HG03439 (cell line): ENCODE results near the gene E2F4.

Source experiments
- ATAC-seq: cut with Tn5 transposase; IDR thresholded peaks from one replicate; pipeline ENCODE4 v1.9.1; 2021; ENCODE audit warnings: mild to moderate bottlenecking, moderate library complexity; ENCODE audit not compliant: unreplicated experiment

Gene E2F4

GRCh38 chr16:67190448-67191399 lies 1.2 kb upstream of the E2F4 start:
- ATAC-seq: no peak

GRCh38 chr16:67191411-67191994 lies 452 bp upstream of the E2F4 start:
- ATAC-seq: peak; percentile 5

GRCh38 chr16:67192781-67193361 lies 916 bp downstream of the E2F4 start:
- peak; percentile 6 for ATAC-seq

DNA sequence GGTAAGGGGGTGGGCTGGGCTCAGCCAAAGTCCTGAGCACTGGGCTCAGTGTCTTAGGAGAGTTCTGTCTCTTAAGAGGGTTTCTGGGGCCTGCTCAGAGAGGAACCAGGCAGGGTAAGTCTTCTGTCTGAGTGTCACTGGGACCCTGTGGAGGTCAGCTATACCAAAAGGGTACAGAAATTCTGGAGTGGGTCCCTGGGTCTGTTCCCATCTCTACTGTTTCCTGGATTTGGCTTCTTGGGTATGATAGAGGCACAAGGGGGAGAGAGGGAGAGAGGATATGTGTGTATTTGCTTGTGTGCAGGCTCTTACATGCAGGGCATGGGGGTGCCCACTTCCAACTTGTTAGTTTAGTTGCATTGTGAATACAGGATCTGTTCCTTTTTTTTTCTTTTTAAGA lies 1.6 kb downstream of the E2F4 start:
- ATAC-seq: no peak

DNA sequence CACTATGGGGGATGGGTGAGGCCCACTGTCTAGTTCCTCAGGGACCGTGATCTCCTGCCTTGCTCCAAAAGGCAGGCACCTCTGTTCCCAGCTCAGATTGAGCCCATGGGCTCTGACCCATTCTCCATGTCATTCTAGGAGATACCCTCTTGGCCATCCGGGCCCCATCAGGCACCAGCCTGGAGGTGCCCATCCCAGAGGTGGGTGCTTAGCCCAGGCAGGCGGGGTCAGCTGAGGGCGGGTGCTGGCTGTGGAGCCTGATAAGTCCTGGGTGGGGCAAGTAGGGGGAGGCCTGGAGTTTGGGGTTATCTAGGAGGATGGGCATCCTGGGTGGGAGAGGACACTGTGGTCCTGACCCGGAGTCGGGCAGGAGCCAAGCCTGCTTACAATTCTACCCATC lies 2.3 kb downstream of the E2F4 start:
- ATAC-seq: no peak

GRCh38 chr16:67195676-67196075 lies 3.7 kb downstream of the E2F4 start:
- no peak for ATAC-seq

DNA sequence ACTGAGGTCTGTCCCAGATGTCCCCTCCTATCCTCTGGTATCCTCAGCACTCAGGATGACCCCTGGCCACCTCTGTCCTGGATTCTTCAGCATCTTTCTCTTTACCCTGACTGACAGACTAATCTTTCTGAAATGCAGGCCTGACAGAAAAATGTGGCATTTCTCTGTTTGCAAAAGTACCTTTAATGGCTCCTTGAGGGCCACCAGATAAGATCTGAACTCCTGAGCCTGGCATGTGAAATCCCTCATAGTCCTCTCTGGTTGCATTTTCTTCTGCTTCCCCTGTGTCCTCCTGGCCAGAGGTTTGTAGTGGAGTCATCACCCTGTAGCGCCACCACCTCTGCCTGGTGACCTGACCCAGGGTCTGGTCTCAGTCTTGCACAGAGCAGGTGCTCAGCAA lies 4.9 kb downstream of the E2F4 start:
- ATAC-seq: no peak

DNA sequence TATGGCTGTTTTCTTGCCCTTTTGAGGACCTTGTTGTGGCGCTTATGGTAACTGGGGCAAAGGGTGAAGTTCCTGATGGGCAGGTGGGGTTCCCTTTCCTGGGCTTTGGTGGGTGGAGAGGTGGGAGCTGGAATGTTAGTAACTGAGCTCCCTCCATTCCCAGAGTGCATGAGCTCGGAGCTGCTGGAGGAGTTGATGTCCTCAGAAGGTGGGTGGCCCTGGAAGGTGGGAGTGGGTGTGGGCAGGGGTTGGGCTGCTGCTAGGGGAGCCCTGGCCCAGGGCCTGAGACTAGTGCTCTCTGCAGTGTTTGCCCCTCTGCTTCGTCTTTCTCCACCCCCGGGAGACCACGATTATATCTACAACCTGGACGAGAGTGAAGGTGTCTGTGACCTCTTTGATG lies 5.7 kb downstream of the E2F4 start:
- no peak for ATAC-seq

- no peak for ATAC-seq
These were observed 6.3 kb downstream of the E2F4 start for GRCh38 chr16:67198238-67198734.

GRCh38 chr16:67199011-67199807 lies 7.3 kb downstream of the E2F4 start, which contains the start of gene ELMO3:
TSS of gene ELMO3 (plus strand) at chr16:67199131. CDS start at chr16:67199327, 196 bp downstream.
- no peak for ATAC-seq

DNA sequence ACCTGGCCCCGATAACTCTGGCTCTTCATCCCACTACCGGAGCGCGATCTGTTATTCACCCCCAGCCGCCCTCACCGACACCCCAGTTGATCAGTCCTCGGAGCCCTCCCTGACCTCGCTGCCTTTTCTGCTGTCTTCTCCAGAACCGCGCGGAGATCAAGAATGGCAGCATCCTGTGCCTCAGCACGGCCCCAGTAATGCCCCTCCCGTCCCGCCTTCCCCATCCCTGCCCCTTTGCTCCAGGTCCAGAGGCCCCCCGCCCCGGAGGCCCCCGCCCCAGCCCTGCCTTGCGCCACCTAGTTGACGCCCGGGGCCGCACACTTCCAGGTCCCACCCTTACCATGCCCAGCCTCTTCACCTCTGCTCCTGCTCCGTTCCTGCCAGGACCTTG lies 7.8 kb downstream of the E2F4 start:
- no peak for ATAC-seq

DNA sequence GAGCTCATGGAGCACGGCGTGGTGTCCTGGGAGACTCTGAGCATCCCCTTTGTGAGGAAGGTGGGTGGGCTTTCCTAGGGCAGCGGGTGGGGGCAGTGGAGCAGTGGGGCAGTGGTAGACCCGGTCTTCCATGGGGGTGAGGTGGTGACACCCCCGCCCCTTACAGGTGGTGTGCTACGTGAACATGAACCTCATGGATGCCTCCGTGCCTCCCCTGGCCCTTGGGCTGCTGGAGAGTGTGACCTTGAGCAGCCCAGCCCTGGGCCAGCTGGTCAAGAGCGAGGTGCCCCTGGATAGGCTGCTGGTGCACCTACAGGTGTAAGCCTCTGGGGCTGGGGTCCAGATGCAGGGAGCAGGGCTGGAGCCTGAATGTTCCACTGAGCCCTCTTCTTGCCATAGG lies 8.5 kb downstream of the E2F4 start:
- no peak for ATAC-seq

GRCh38 chr16:67201411-67202345 lies 9.7 kb downstream of the E2F4 start:
- ATAC-seq: no peak

DNA sequence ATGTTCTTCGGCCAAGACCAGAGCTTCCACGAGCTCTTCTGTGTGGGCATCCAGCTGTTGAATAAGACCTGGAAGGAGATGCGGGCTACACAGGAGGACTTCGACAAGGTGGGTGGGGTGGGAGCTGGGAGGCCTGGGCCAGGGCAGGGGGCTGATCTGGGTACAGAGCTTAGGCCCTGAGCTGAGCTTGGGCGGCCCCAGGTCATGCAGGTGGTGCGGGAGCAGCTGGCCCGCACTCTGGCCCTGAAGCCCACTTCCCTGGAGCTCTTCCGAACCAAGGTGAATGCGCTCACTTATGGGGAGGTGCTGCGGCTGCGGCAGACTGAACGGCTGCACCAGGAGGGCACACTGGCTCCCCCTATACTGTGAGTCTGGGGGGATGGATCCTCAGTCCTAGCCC lies 10.5 kb downstream of the E2F4 start:
- no peak for ATAC-seq

GRCh38 chr16:67202956-67203493 lies 11.1 kb downstream of the E2F4 start:
- no peak for ATAC-seq

DNA sequence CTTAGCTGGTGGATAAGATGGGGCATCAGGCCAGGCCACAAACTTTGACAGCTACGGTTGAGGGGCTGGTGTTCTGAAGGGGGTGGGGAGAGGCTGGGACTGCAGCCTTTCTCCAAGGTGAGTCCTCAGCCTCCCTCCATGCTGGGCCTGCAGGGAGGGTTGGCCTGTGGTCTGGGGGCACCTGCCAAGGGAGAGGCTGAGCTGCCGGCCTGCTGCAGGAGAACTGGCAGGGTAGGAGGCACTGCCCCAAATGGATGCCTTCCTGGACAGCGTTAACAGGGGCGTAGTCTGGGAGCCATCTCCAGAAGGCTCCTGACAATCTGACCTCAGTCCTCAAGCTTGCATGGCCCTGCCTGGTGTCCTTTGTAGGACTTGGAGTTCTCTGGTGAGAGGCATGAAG lies 12.1 kb downstream of the E2F4 start:
- ATAC-seq: no peak

GRCh38 chr16:67206129-67206837 lies 14.3 kb downstream of the E2F4 start:
- no peak for ATAC-seq

DNA sequence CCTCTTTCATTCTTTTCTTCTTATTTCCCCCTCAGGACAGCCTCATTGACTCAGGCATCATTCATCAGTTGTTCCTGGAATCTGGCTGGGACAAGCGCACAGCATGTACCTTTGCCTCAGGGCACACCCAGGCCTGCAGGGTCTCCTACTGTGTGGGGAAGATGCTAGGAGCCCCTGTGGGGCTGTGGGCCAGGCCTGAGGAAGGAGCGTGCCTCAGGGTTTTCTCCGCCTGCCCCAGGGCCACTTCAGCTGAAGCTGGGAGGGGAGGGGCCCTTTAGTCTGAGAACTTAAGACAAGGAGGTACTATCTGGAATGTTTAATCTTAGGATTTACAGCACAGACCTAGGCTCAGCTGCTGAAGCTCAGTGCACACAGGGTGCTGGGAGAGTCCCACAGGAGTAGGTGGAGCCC lies 14.9 kb downstream of the E2F4 start:
- ATAC-seq: no peak
